Sciatic nerve (tissue), 2 donors: Measurements from ENCODE around the gene MYO1E. TPM values are rescaled to one million over a fixed set of nuclear protein-coding genes. Genes with fewer than 3 reads are reported as not detected.

ENCODE experiments used
- ATAC-seq: fragments of 200-7000 bp; cut with Tn5 transposase; one replicate; pipeline ENCODE4 v1.9.1; 2020; ENCODE audit warnings: mild to moderate bottlenecking, moderate library complexity
- DNase-seq: peaks from one replicate; pipeline ENCODE4 v3.0.0-alpha.2; 2020; ENCODE audit warnings: low spot score
- intact Hi-C: fragments of 100-400 bp; cut with DNase I; formaldehyde crosslinking; loops from one replicate; pipeline ENCODE4 v1.14.2; 2022
- microRNA-seq: library from miRNA; unstranded; fragments of <30 nt; microRNA quantifications from one replicate; pipeline ENCODE4 v1.2.0, GENCODE V29; 2020
- total RNA-seq: library from RNA; stranded (reverse); fragmentation: NEBNext Ultra II Directional; extraction: Animal tissue kit (Norgen Biotek cat#: 25700); gene quantifications from one replicate; pipeline ENCODE4 v1.2.1, GENCODE V29; 2021
- donor health status: DM: no; HTN: no; CAD: no.
- donor health status: DM: no; HTN: no; CAD: no.

Gene MYO1E
- total RNA-seq, 1 donor from 2014 or later = 146 TPM

DNA sequence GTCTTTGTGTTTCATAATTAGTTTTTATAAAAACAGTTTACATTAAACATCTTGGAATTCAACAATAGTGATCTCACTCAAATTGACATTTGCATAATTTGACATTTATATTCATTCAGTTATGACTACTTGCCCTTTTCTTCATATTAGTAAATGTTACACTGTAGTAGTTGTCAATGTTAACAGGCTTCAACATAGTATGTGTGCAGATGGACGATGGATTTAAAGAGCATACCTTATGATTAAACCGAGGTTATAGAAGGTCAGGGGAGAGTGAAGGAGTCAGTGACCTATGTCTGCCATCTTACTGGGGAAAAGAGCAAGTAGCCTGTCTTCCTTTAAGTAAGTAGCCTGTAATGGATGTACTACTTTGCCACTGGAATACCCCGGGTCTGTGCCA is 276.2 kb downstream of the MYO1E start:
- ATAC-seq (no peak), DNase-seq (no peak)
- intact Hi-C loops = no loop called here

DNA sequence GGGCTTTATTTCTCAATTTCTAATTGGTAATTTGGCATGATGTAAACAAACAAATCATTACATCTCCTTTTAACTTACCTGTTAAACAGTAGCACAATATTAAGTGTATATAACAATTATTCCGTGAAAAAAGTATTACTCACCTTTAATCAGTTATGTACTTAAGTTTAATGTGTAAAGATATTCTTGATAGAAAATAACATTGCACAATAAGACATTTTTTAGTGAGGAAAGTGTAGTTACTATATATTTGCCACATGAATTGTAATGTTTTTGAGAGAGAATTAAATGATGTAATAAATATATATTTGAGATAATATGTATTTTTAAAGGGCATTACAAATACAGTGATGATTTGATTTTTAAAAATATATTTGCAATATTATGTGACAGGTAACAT is 278.6 kb downstream of the MYO1E start:
- no peak for ATAC-seq
- intact Hi-C loops = no loop called here
- DNase-seq = no peak

DNA sequence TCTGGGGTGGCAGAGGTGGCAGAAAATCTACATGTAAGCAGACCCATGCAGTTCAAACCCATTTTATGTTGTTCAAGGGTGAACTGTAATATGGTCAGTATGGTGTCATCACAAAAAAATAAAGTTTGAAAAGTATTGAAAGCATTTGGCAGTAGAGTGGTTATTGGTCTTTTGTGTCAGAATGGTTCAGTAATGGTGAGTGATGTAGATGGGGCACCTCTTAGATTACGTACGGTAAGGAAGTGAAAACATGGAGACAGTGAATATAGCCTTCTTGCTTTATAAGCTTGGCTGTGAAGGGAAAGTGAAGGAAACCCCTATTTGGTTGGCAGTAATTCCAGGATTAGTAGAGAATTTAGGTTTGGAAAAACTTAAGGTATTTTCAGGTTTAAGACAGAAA is 284.9 kb downstream of the MYO1E start:
- ATAC-seq = no peak
- intact Hi-C loops = no loop called here
- DNase-seq = no peak

Small RNAs within 50 kb of the gene (microRNA-seq; reads per million reads assigned to microRNA genes)
- 2.2 reads per million for gene MIR2116

Other genes starting within 250 kb of the MYO1E start
- gene LDHAL6B, start 166.0 kb downstream of the MYO1E start, total RNA-seq = not detected
- 18.2 TPM for gene FAM81A, start 65.3 kb upstream of the MYO1E start, total RNA-seq
- not detected for gene GCNT3, start 238.9 kb upstream of the MYO1E start, total RNA-seq